GM12878 (cell line): ENCODE data around the gene CEP97. TPM values are rescaled to one million over a fixed set of nuclear protein-coding genes. Genes with fewer than 3 reads are reported as not detected.

ENCODE experiments used
- ATAC-seq: fragments of 200-7000 bp; cut with Tn5 transposase; 3 replicates; pipeline ENCODE4 v1.9.1; 2020; ENCODE audit warnings: mild to moderate bottlenecking, moderate library complexity
- BruUV-seq: library from RNA; stranded (reverse); fragments of 400-500 nt; replicated peaks from 2 replicates; lab custom pipeline; 2021; lab: Mats Ljungman, UMichigan
- CTCF ChIA-PET: fragments of 300-600 bp; sonication (Branson Sonifier 250); formaldehyde crosslinking; extraction: SDS; loops from one replicate; lab custom pipeline; 2021; ENCODE audit warnings: inconsistent platforms; lab: Yijun Ruan, JAX
- POLR2A ChIA-PET: fragments of 350-600 bp; formaldehyde crosslinking; extraction: SDS; loops from one replicate; lab custom pipeline; 2021; ENCODE audit warnings: inconsistent platforms; lab: Charles Lee
- RAD21 ChIA-PET: fragments of 300-600 bp; sonication (Branson Sonifier 250); formaldehyde crosslinking; loops from one replicate; lab custom pipeline; 2023; ENCODE audit warnings: antibody characterized with exemption; ENCODE audit not compliant: unreplicated experiment; lab: Charles Lee
- SMC1A ChIA-PET: fragments of 300-600 bp; sonication (Branson Sonifier 250); formaldehyde crosslinking; loops from one replicate; lab custom pipeline; 2023; ENCODE audit not compliant: unreplicated experiment, uncharacterized antibody; lab: Charles Lee
- DNase-seq: peaks from one replicate; pipeline ENCODE4 v3.0.0-alpha.2; 2011; ENCODE audit warnings: low read depth, low spot score
- FAIRE-seq: peaks from 3 replicates; lab custom pipeline; 2011; peaks lifted over from hg19 to GRCh38; lab: Jason Lieb, UNC
- H2AFZ ChIP-seq: 2 replicates; pipeline ENCODE4 v1.6.0; 2011; ENCODE audit warnings: low read depth, low read length, control low read depth; ENCODE audit not compliant: control insufficient read depth
- H3K27ac ChIP-seq: 2 replicates; pipeline ENCODE4 v1.5.1; 2011; ENCODE audit warnings: control low read depth; ENCODE audit not compliant: control insufficient read depth, insufficient read depth
- H3K27me3 ChIP-seq, 2 experiments: replicated peaks in 1 of 2; 2 replicates each; pipeline versions ENCODE4 v1.6.0 to v1.6.1; 2011; ENCODE audit warnings: low read length in 1 of 2; ENCODE audit not compliant: control insufficient read depth in 2 of 2, insufficient read depth in 2 of 2
- H3K36me3 ChIP-seq, 2 experiments: 2 replicates each; pipeline ENCODE4 v1.5.1; 2011; ENCODE audit warnings: low read length in 1 of 2; ENCODE audit not compliant: control insufficient read depth in 2 of 2, insufficient read depth in 2 of 2
- H3K4me1 ChIP-seq: 2 replicates; pipeline ENCODE4 v1.6.1; 2011; ENCODE audit warnings: mild to moderate bottlenecking, low read length, moderate library complexity, mixed read lengths; ENCODE audit not compliant: control insufficient read depth, insufficient read depth
- H3K4me2 ChIP-seq: 2 replicates; pipeline ENCODE4 v1.6.0; 2011; ENCODE audit warnings: control low read depth; ENCODE audit not compliant: control insufficient read depth, insufficient read depth
- H3K4me3 ChIP-seq: fragments of 200-600 bp; sonication (generic); 2 replicates; pipeline ENCODE4 v1.5.1; 2016
- H3K79me2 ChIP-seq: 2 replicates; pipeline ENCODE4 v1.6.0; 2011; ENCODE audit warnings: low read length; ENCODE audit not compliant: control insufficient read depth, insufficient read depth
- H3K9ac ChIP-seq: 2 replicates; pipeline ENCODE4 v1.8.0; 2011; ENCODE audit warnings: low read length, control low read depth, mixed read lengths; ENCODE audit not compliant: control insufficient read depth, insufficient read depth
- H3K9me3 ChIP-seq: replicated peaks from 3 replicates; pipeline ENCODE4 v1.5.1; 2011; ENCODE audit warnings: mild to moderate bottlenecking, low read length; ENCODE audit not compliant: control insufficient read depth, insufficient read depth
- H4K20me1 ChIP-seq: 2 replicates; pipeline ENCODE4 v1.6.0; 2011; ENCODE audit not compliant: control insufficient read depth, insufficient read depth
- BCL11A ChIP-seq: IDR thresholded peaks from 2 replicates; pipeline ENCODE4 v1.6.1; 2011; ENCODE audit warnings: low read depth, low read length
- CBX5 ChIP-seq: sonication (generic); IDR thresholded peaks from 2 replicates; pipeline ENCODE4 v1.6.1; 2016; ENCODE audit warnings: low read depth, moderate library complexity, mild to moderate bottlenecking, inconsistent platforms
- HDGF ChIP-seq: fragments of 450-650 bp; IDR thresholded peaks from 2 replicates; pipeline ENCODE4 v1.6.1; 2016; ENCODE audit warnings: antibody characterized with exemption
- NBN ChIP-seq: fragments of 450-650 bp; IDR thresholded peaks from 2 replicates; pipeline ENCODE4 v1.6.1; 2016
- NR2C1 ChIP-seq: fragments of 450-650 bp; IDR thresholded peaks from 2 replicates; pipeline ENCODE4 v1.6.1; 2017; ENCODE audit warnings: antibody characterized with exemption, mild to moderate bottlenecking, moderate library complexity
- STAT1 ChIP-seq: fragments of 450-650 bp; conservative IDR thresholded peaks from 2 replicates; pipeline ENCODE4 v1.6.1; 2014; ENCODE audit warnings: antibody characterized with exemption, mild to moderate bottlenecking
- WGBS: methylation state at CpG from one replicate; pipeline ENCODE4 v1.1.6; 2016; ENCODE audit warnings: low lambda C conversion rate; ENCODE audit not compliant: insufficient replicate concordance, insufficient coverage; ENCODE audit errors: missing lambda C conversion rate; 5-methylcytosine and 5-hydroxymethylcytosine counted together
- in situ Hi-C: fragments of 300-500 bp; cut with MboI; formaldehyde crosslinking; loops from 9 replicates; pipeline ENCODE4 v1.14.3; 2018; ENCODE audit warnings: mixed read lengths
- intact Hi-C: fragments of 100-400 bp; cut with micrococcal nuclease; formaldehyde crosslinking; loops from one replicate; pipeline ENCODE4 v1.14.2; 2022; ENCODE audit not compliant: unreplicated experiment
- polyA plus RNA-seq, 11 experiments: library from polyadenylated mRNA; depleted of rRNA in 4 of 11; unstranded in 6 of 11; stranded (reverse) in 5 of 11; fragments of >200 nt; fragmentation: Nextera tagmentation in 4 of 11; fragmentation: Illumina TruSeq in 1 of 11; extraction: Ambion mirVana in 4 of 11; extraction: Trizol in 1 of 11; gene quantifications; 1 replicate in 1 of 11; 2 replicates in 10 of 11; pipeline versions ENCODE4 v1.2.1 to v1.2.3, GENCODE V29; 2011 to 2016; ENCODE audit warnings: inconsistent platforms in 2 of 11, missing spikeins in 2 of 11, low read depth in 1 of 11
- total RNA-seq, 4 experiments: library from RNA; depleted of rRNA in 3 of 4; stranded (reverse); fragments of >200 nt in 3 of 4; fragmentation: Illumina TruSeq in 1 of 4; extraction: Trizol in 1 of 4; gene quantifications; 2 replicates each; pipeline versions ENCODE4 v1.2.1 to v1.2.3, GENCODE V29; 2013 to 2021
- TF ChIP-seq, protein P1 (sequence below): IDR thresholded peaks from 2 replicates; pipeline ENCODE4 v1.6.1; 2012; ENCODE audit warnings: improper control_type of control experiment, low read depth, low read length; ENCODE audit not compliant: insufficient replicate concordance
- TF ChIP-seq, protein P2 (sequence below): fragments of 150-350 bp; IDR thresholded peaks from 2 replicates; pipeline ENCODE4 v1.6.1; 2014; ENCODE audit warnings: mild to moderate bottlenecking, low read depth, low read length
- TF ChIP-seq, protein P3 (sequence below): fragments of 450-650 bp; IDR thresholded peaks from 2 replicates; pipeline ENCODE4 v1.6.1; 2016; ENCODE audit warnings: mild to moderate bottlenecking

The CEP97 gene
- total and polyA plus RNA-seq, 10 of the 15 experiments (the other 5 are each of a cell fraction or from before 2014, with no cell fraction given) = 1.9 to 13.7 (median 5.8) TPM

DNA sequence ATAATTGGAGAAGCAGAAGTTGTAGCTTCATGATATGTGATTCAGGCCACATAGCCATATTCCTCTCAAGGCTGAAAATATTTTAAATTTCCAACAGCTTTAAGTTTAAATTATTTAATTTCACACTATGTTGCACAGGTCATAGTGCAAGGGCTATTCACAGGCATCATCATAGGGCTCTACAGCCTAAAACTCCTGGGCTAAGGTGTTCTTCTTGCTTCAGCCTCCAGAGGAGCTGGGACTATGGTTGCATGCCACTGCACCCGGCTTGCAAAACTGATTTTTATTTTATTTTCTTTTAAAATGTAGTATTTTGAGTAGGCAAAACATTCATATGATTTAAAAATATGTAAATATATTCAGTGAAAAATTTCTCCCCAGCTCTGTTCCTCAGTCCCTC, 6.0 kb upstream of the CEP97 start:
- H3K9me3 ChIP-seq = no peaks in the 10 kb centered on the region
- SMC1A ChIA-PET = interaction anchor here (0.5 to 2.3 kb wide), 5 partner anchors 9 to 1020 kb away, joined by 3 to 11 read pairs (median 3); no protein-coding TSS in a partner anchor
- no peaks in the 10 kb centered on the region for H3K36me3 ChIP-seq
- no peak overlapping the region for H2AFZ ChIP-seq
- BruUV-seq = no TSS peak
- H3K4me1 ChIP-seq = peaks cover 15% of the 10 kb centered on the region
- intact Hi-C loops (no loop called here), in situ Hi-C loops (no loop called here)
- ATAC-seq (no peak), FAIRE-seq (no peak), DNase-seq (no peak)
- RAD21 ChIA-PET = interaction anchor here (1.2 kb wide), 1 partner anchor 96 kb away, joined by 3 read pairs; no protein-coding TSS in a partner anchor
- H3K79me2 ChIP-seq = no peaks in the 10 kb centered on the region
- H3K4me3 ChIP-seq = no peak overlapping the region
- no peaks in the 10 kb centered on the region for H3K27me3 ChIP-seq
- no peak overlapping the region for H3K27ac ChIP-seq
- 45% methylated on average over 1 of the region's 1 CpG for WGBS
- CTCF ChIA-PET = interaction anchor here (0.6 to 2.4 kb wide), 5 partner anchors 8 to 507 kb away, joined by 3 to 12 read pairs (median 4); no protein-coding TSS in a partner anchor
- no peak for TF ChIP-seq STAT1
- no peak for TF ChIP-seq BCL11A
- TF ChIP-seq NR2C1 = no peak
- TF ChIP-seq, protein P1, sequence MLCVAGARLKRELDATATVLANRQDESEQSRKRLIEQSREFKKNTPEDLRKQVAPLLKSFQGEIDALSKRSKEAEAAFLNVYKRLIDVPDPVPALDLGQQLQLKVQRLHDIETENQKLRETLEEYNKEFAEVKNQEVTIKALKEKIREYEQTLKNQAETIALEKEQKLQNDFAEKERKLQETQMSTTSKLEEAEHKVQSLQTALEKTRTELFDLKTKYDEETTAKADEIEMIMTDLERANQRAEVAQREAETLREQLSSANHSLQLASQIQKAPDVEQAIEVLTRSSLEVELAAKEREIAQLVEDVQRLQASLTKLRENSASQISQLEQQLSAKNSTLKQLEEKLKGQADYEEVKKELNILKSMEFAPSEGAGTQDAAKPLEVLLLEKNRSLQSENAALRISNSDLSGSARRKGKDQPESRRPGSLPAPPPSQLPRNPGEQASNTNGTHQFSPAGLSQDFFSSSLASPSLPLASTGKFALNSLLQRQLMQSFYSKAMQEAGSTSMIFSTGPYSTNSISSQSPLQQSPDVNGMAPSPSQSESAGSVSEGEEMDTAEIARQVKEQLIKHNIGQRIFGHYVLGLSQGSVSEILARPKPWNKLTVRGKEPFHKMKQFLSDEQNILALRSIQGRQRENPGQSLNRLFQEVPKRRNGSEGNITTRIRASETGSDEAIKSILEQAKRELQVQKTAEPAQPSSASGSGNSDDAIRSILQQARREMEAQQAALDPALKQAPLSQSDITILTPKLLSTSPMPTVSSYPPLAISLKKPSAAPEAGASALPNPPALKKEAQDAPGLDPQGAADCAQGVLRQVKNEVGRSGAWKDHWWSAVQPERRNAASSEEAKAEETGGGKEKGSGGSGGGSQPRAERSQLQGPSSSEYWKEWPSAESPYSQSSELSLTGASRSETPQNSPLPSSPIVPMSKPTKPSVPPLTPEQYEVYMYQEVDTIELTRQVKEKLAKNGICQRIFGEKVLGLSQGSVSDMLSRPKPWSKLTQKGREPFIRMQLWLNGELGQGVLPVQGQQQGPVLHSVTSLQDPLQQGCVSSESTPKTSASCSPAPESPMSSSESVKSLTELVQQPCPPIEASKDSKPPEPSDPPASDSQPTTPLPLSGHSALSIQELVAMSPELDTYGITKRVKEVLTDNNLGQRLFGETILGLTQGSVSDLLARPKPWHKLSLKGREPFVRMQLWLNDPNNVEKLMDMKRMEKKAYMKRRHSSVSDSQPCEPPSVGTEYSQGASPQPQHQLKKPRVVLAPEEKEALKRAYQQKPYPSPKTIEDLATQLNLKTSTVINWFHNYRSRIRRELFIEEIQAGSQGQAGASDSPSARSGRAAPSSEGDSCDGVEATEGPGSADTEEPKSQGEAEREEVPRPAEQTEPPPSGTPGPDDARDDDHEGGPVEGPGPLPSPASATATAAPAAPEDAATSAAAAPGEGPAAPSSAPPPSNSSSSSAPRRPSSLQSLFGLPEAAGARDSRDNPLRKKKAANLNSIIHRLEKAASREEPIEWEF = no peak
- TF ChIP-seq CBX5 = no peak
- TF ChIP-seq, protein P2, sequence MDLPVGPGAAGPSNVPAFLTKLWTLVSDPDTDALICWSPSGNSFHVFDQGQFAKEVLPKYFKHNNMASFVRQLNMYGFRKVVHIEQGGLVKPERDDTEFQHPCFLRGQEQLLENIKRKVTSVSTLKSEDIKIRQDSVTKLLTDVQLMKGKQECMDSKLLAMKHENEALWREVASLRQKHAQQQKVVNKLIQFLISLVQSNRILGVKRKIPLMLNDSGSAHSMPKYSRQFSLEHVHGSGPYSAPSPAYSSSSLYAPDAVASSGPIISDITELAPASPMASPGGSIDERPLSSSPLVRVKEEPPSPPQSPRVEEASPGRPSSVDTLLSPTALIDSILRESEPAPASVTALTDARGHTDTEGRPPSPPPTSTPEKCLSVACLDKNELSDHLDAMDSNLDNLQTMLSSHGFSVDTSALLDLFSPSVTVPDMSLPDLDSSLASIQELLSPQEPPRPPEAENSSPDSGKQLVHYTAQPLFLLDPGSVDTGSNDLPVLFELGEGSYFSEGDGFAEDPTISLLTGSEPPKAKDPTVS = no peak
- TF ChIP-seq, protein P3, sequence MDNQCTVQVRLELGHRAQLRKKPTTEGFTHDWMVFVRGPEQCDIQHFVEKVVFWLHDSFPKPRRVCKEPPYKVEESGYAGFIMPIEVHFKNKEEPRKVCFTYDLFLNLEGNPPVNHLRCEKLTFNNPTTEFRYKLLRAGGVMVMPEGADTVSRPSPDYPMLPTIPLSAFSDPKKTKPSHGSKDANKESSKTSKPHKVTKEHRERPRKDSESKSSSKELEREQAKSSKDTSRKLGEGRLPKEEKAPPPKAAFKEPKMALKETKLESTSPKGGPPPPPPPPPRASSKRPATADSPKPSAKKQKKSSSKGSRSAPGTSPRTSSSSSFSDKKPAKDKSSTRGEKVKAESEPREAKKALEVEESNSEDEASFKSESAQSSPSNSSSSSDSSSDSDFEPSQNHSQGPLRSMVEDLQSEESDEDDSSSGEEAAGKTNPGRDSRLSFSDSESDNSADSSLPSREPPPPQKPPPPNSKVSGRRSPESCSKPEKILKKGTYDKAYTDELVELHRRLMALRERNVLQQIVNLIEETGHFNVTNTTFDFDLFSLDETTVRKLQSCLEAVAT = no peak
- TF ChIP-seq HDGF = no peak
- no peak for TF ChIP-seq NBN
- H4K20me1 ChIP-seq = no peaks in the 10 kb centered on the region
- POLR2A ChIA-PET = interaction anchor here (0.9 kb wide), 1 partner anchor 34 kb away, joined by 3 read pairs; no protein-coding TSS in a partner anchor
- no peak overlapping the region for H3K9ac ChIP-seq
- no peak overlapping the region for H3K4me2 ChIP-seq
